ENCODE results near the gene ZNF141.
"Not testable (repeated sequence)": the region's sequence is repeated elsewhere in the genome, so short reads cannot be mapped to it uniquely, and the experiment has no call there.

GRCh38 chr4:304516-304915, 33.1 kb upstream of the ZNF141 start:
- TF ChIP-seq CTCF (IDR thresholded peaks at IDR 0.05); POLR2A (IDR thresholded peaks at IDR 0.05; ENCODE audit: low read length); MAX (IDR thresholded peaks at IDR 0.05); REST (IDR thresholded peaks at IDR 0.05); GATA3 (IDR thresholded peaks at IDR 0.05; ENCODE audit: borderline replicate concordance); ZC3H11A (IDR thresholded peaks at IDR 0.05); MYC (IDR thresholded peaks at IDR 0.05; ENCODE audit: borderline replicate concordance, low read length); NPAS2 (CRISPR knock-in tag; IDR thresholded peaks at IDR 0.05; ENCODE audit: borderline replicate concordance); SMC3 (IDR thresholded peaks at IDR 0.05); MAFK (IDR thresholded peaks at IDR 0.05; ENCODE audit: partially characterized antibody); EP300 (IDR thresholded peaks at IDR 0.05); RFX5 (IDR thresholded peaks at IDR 0.05): not testable (repeated sequence)

Measured in A549 (cell line).